ENCODE measurements around the gene URB1. TPM values are rescaled to one million over a fixed set of nuclear protein-coding genes. Genes with fewer than 3 reads are reported as not detected.
"Not testable (repeated sequence)": the region's sequence is repeated elsewhere in the genome, so short reads cannot be mapped to it uniquely, and the experiment has no call there.

URB1 gene
- total RNA-seq, 2 experiments from 2014 or later = 19.4 to 25.4 TPM

DNA sequence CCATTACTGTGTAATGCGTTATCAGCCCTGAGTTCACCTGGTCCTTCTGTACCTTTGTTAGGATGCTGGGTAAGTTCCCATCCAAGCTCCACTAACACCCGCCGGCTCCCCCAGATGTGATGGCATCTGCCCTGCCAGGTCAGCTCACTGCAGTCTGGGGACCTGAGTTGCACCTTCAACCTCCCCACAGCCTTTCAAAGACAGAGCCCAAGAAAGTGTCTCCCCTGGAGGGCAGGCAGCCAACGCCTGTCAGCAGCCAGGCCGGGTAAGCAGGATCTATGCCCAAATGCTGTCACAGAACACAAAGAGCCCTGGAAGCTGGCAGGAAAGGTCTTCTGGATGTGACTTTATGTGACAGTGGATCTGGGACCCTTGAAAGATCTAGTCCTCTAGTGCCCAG lies 80.5 kb downstream of the URB1 start:
- Histone ChIP-seq H3K79me2 (ENCODE audit: insufficient read depth, low read depth, low read length) (no peaks in the 10 kb centered on the region), H3K4me1 (ENCODE audit: insufficient read depth, low read length, poor library complexity, severe bottlenecking) (no peaks in the 10 kb centered on the region), H3K36me3 (ENCODE audit: insufficient read depth, low read length) (peaks cover 74% of the 10 kb centered on the region), H3K9me3 (ENCODE audit: low read length) (no peaks in the 10 kb centered on the region), H4K20me1 (ENCODE audit: insufficient read depth, low read length) (no peaks in the 10 kb centered on the region), H3K9me2 (ENCODE audit: insufficient read depth, low read length) (no peaks in the 10 kb centered on the region), H3K4me3 (ENCODE audit: low read depth, low read length, poor library complexity, severe bottlenecking) (no peak overlapping the region), H3K4me2 (ENCODE audit: low read length) (no peak overlapping the region), H2AFZ (ENCODE audit: low read length) (no peak overlapping the region), H3K27ac (ENCODE audit: low read depth, low read length, poor library complexity, severe bottlenecking) (no peak overlapping the region)
- intact Hi-C loops (cut with micrococcal nuclease; ENCODE audit: unreplicated experiment) = no loop called here
- no peak for DNase-seq (ENCODE audit: low spot score)
- no TSS peak for BruUV-seq (replicated peaks)
- ChIA-PET POLR2A (interaction anchor here (0.9 kb wide), 1 partner anchor 15 kb away, joined by 3 read pairs; no protein-coding TSS in a partner anchor), CTCF (ENCODE audit: unreplicated experiment) (no interaction called here)
- no peak for TF ChIP-seq EZH2phosphoT487 (IDR thresholded peaks at IDR 0.05; ENCODE audit: borderline replicate concordance, low read depth, low read length)
- TF ChIP-seq, protein P1, sequence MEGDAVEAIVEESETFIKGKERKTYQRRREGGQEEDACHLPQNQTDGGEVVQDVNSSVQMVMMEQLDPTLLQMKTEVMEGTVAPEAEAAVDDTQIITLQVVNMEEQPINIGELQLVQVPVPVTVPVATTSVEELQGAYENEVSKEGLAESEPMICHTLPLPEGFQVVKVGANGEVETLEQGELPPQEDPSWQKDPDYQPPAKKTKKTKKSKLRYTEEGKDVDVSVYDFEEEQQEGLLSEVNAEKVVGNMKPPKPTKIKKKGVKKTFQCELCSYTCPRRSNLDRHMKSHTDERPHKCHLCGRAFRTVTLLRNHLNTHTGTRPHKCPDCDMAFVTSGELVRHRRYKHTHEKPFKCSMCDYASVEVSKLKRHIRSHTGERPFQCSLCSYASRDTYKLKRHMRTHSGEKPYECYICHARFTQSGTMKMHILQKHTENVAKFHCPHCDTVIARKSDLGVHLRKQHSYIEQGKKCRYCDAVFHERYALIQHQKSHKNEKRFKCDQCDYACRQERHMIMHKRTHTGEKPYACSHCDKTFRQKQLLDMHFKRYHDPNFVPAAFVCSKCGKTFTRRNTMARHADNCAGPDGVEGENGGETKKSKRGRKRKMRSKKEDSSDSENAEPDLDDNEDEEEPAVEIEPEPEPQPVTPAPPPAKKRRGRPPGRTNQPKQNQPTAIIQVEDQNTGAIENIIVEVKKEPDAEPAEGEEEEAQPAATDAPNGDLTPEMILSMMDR (conservative IDR thresholded peaks at IDR 0.05; ENCODE audit: low read length) = no peak

DNA sequence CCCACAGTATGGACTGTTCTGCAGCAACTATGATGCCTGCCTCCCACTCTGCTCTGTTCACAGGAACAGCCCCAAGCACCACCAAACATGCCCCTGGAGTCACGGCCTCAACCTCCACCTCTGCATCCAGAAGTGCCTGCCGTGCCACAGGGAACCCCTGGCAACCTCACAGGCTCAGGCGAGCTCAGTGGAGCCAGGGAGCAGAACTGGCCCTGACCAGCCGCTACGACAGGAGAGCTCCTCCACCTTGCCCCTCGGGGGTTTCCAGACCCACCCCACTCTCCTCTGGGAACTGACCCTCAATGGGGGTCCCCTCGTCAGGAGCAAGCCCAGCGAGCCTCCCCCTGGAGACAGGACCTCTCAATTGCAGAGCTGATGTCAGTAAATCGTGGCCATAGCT lies 81.2 kb downstream of the URB1 start:
- intact Hi-C loops (cut with micrococcal nuclease; ENCODE audit: unreplicated experiment) = no loop called here
- no peak overlapping the region for H3K4me2 ChIP-seq (ENCODE audit: low read length)
- ChIA-PET POLR2A (interaction anchor here (0.9 kb wide), 1 partner anchor 16 kb away, joined by 3 read pairs; no protein-coding TSS in a partner anchor), CTCF (ENCODE audit: unreplicated experiment) (no interaction called here)
- peaks cover 72% of the 10 kb centered on the region for H3K36me3 ChIP-seq (ENCODE audit: insufficient read depth, low read length)
- no peak overlapping the region for H3K4me3 ChIP-seq (ENCODE audit: low read depth, low read length, poor library complexity, severe bottlenecking)
- no TSS peak for BruUV-seq (replicated peaks)
- no peaks in the 10 kb centered on the region for H3K4me1 ChIP-seq (ENCODE audit: insufficient read depth, low read length, poor library complexity, severe bottlenecking)
- H4K20me1 ChIP-seq (ENCODE audit: insufficient read depth, low read length) = no peaks in the 10 kb centered on the region
- no peak overlapping the region for H3K27ac ChIP-seq (ENCODE audit: low read depth, low read length, poor library complexity, severe bottlenecking)
- H2AFZ ChIP-seq (ENCODE audit: low read length) = no peak overlapping the region
- no peak for DNase-seq (ENCODE audit: low spot score)
- H3K79me2 ChIP-seq (ENCODE audit: insufficient read depth, low read depth, low read length) = no peaks in the 10 kb centered on the region
- H3K9me3 ChIP-seq (ENCODE audit: low read length) = no peaks in the 10 kb centered on the region
- H3K9me2 ChIP-seq (ENCODE audit: insufficient read depth, low read length) = no peaks in the 10 kb centered on the region
- TF ChIP-seq, protein P1 (conservative IDR thresholded peaks at IDR 0.05; ENCODE audit: low read length) = no peak
- no peak for TF ChIP-seq EZH2phosphoT487 (IDR thresholded peaks at IDR 0.05; ENCODE audit: borderline replicate concordance, low read depth, low read length)

DNA sequence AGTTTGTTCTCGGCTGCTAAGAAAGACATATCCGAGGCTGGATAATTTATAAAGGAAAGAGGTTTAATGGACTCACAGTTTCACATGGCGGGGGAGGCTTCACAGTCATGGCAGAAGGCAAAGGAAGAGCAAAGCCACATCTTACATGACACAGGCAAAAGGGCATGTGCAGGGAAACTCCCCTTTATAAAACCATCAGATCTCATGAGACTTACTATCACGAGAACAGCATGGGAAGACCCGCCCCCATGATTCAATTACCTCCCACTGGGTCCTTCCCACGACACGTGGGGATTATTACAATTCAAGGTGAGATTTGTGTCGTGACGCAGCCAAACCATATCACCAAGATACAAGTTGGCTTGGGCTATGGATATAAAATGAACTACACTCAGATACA lies 81.8 kb downstream of the URB1 start:
- DNase-seq (ENCODE audit: low spot score); H3K79me2 ChIP-seq (ENCODE audit: insufficient read depth, low read depth, low read length); H2AFZ ChIP-seq (ENCODE audit: low read length); H3K9me3 ChIP-seq (ENCODE audit: low read length); H4K20me1 ChIP-seq (ENCODE audit: insufficient read depth, low read length); intact Hi-C loops (cut with micrococcal nuclease; ENCODE audit: unreplicated experiment); CTCF ChIA-PET (ENCODE audit: unreplicated experiment); H3K4me1 ChIP-seq (ENCODE audit: insufficient read depth, low read length, poor library complexity, severe bottlenecking); H3K4me2 ChIP-seq (ENCODE audit: low read length); H3K27ac ChIP-seq (ENCODE audit: low read depth, low read length, poor library complexity, severe bottlenecking); H3K9me2 ChIP-seq (ENCODE audit: insufficient read depth, low read length); H3K4me3 ChIP-seq (ENCODE audit: low read depth, low read length, poor library complexity, severe bottlenecking); BruUV-seq (replicated peaks): not testable (repeated sequence)
- H3K36me3 ChIP-seq (ENCODE audit: insufficient read depth, low read length) = peaks cover 71% of the 10 kb centered on the region
- POLR2A ChIA-PET = interaction anchor here (0.7 kb wide), 1 partner anchor 87 kb away, joined by 3 read pairs; no protein-coding TSS in a partner anchor
